ENCODE results near the gene TRABD2B. TPM values are rescaled to one million over a fixed set of nuclear protein-coding genes. Genes with fewer than 3 reads are reported as not detected.

TRABD2B gene
- total and polyA plus RNA-seq, 2 experiments from 2014 or later = not detected

DNA sequence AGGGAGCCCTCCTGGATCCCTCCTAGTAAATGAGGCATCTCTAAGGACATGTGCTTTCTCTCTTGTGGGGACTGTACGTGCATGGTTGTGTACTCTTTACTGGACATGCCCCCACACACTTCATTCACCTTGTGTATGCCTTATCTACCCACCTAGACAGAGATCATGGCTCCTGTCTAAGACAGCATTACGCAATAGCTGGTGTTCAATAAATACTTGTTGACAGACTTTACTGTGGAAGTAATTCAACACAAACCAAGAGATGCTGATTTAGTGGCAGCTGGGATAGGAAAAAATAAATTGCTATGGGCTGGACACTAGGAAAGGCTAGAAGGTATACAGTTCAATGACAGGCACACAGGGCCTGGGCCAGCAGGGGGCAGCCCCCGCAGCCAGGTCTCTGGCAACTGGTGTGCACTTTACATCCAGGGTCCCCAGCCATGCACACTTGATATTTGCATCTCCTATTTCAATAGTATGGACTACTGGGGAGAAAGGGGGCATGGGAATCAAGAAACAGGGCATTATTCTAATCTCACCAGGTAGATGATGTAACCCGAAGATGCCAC, 24.2 kb downstream of the TRABD2B start:
- Histone ChIP-seq H3K36me3 (ENCODE audit: low read depth) (no peaks in the 10 kb centered on the region), H3F3A (ENCODE audit: insufficient read depth) (no peaks in the 10 kb centered on the region), H3K4me2 (ENCODE audit: unreplicated experiment) (no peak overlapping the region), H3K27me3 (replicated peaks; ENCODE audit: insufficient read depth) (no peaks in the 10 kb centered on the region), H3K4me3 (no peak overlapping the region), H2AFZ (no peak overlapping the region), H3K9me2 (ENCODE audit: insufficient read depth) (no peaks in the 10 kb centered on the region), H4K20me1 (ENCODE audit: insufficient read depth) (no peaks in the 10 kb centered on the region), H3K27ac (no peak overlapping the region), H3K4me1 (ENCODE audit: insufficient read depth) (no peaks in the 10 kb centered on the region), H3K79me2 (ENCODE audit: insufficient read depth) (no peaks in the 10 kb centered on the region), H3K9ac (no peak overlapping the region), H3K9me3 (ENCODE audit: low read depth) (no peaks in the 10 kb centered on the region)
- DNase-seq = no peak
- 51% methylated on average over 4 of the region's 4 CpGs for WGBS, 2 experiments (ENCODE audit: low coverage in 1 of 2, low lambda C conversion rate in 2 of 2, missing lambda C conversion rate in 2 of 2)
- in situ Hi-C loops (cut with MboI) = no loop called here
- TF ChIP-seq EZH2phosphoT487 (IDR thresholded peaks at IDR 0.05; ENCODE audit: insufficient read depth, low read depth) (no peak), EZH2 (IDR thresholded peaks at IDR 0.05; ENCODE audit: insufficient read depth, poor library complexity, severe bottlenecking) (no peak)

DNA sequence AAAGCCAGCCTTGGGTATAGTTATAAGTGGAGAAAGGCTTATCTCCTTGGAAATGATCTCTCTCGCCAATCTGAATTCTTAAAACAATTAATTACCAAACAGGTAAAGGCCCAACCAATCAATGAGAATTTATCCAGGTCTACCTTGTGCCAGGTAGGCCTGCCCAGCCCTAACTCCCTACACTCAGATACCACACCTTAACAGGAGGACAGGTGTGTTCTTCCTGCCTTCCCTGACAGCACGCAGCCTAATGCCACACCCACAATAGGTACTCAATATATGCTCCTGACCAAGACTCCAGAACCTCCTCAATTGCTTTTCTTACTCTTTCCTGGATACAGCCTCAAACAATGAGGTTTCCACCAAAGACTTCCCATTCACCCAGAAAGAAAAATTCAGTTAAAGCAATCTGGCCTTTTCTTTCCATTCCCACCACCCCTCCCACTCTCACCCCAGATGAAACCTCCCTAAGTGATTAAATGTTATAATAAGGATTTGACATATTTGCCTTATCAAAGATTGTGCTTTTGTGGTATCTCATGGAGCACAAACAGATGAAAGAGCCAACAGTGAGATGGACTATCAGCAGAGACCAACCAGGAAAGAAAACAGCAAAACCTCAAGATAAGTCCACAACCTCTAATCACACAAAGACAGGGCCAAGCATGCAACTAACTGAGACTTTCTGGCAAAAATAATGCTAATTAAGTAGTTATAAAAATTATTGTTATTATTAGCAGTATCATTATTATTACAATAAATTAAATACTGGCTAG, 25.6 kb downstream of the TRABD2B start:
- H2AFZ ChIP-seq = no peak overlapping the region
- H3K9ac ChIP-seq = no peak overlapping the region
- no peaks in the 10 kb centered on the region for H3K79me2 ChIP-seq (ENCODE audit: insufficient read depth)
- no peaks in the 10 kb centered on the region for H3K36me3 ChIP-seq (ENCODE audit: low read depth)
- H3K4me1 ChIP-seq (ENCODE audit: insufficient read depth) = no peaks in the 10 kb centered on the region
- H3K4me2 ChIP-seq (ENCODE audit: unreplicated experiment) = no peak overlapping the region
- no peak overlapping the region for H3K4me3 ChIP-seq
- no peaks in the 10 kb centered on the region for H3F3A ChIP-seq (ENCODE audit: insufficient read depth)
- DNase-seq = no peak
- H3K27me3 ChIP-seq (replicated peaks; ENCODE audit: insufficient read depth) = no peaks in the 10 kb centered on the region
- no peaks in the 10 kb centered on the region for H3K9me3 ChIP-seq (ENCODE audit: low read depth)
- H3K27ac ChIP-seq = no peak overlapping the region
- in situ Hi-C loops (cut with MboI) = no loop called here
- H4K20me1 ChIP-seq (ENCODE audit: insufficient read depth) = no peaks in the 10 kb centered on the region
- no peaks in the 10 kb centered on the region for H3K9me2 ChIP-seq (ENCODE audit: insufficient read depth)
- WGBS, 2 experiments (ENCODE audit: low coverage in 1 of 2, low lambda C conversion rate in 2 of 2, missing lambda C conversion rate in 2 of 2) = 72 to 88% methylated on average over 2 of the region's 2 CpGs
- no peak for TF ChIP-seq EZH2 (IDR thresholded peaks at IDR 0.05; ENCODE audit: insufficient read depth, poor library complexity, severe bottlenecking)
- no peak for TF ChIP-seq EZH2phosphoT487 (IDR thresholded peaks at IDR 0.05; ENCODE audit: insufficient read depth, low read depth)

DNA sequence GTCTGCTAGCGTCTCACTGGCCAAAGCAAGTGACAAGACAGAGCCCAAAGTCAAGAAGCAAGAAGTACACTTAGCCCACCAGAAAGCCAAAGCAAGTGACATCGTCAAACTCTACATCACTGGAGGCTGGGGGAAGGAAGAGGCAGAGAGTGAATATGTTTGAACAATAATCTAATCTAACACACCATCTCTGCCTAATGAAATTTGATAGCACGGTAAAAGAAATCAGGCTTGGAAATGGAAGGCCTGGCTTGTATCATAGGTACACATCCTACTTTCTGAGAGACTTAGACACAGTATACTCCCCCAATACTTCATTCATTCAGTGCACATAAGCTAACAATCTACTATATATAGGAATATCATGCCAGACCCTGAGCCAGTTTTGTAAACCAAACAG, 26.3 kb downstream of the TRABD2B start:
- no peak for TF ChIP-seq EZH2 (IDR thresholded peaks at IDR 0.05; ENCODE audit: insufficient read depth, poor library complexity, severe bottlenecking)
- no peak for TF ChIP-seq EZH2phosphoT487 (IDR thresholded peaks at IDR 0.05; ENCODE audit: insufficient read depth, low read depth)
- Histone ChIP-seq H3K27me3 (replicated peaks; ENCODE audit: insufficient read depth) (no peaks in the 10 kb centered on the region), H3K4me2 (ENCODE audit: unreplicated experiment) (no peak overlapping the region), H3K4me3 (no peak overlapping the region), H4K20me1 (ENCODE audit: insufficient read depth) (no peaks in the 10 kb centered on the region), H3K4me1 (ENCODE audit: insufficient read depth) (no peaks in the 10 kb centered on the region), H2AFZ (no peak overlapping the region), H3K79me2 (ENCODE audit: insufficient read depth) (no peaks in the 10 kb centered on the region), H3K9ac (no peak overlapping the region), H3K9me3 (ENCODE audit: low read depth) (no peaks in the 10 kb centered on the region), H3K9me2 (ENCODE audit: insufficient read depth) (no peaks in the 10 kb centered on the region), H3F3A (ENCODE audit: insufficient read depth) (no peaks in the 10 kb centered on the region), H3K27ac (no peak overlapping the region), H3K36me3 (ENCODE audit: low read depth) (no peaks in the 10 kb centered on the region)
- DNase-seq = no peak
- in situ Hi-C loops (cut with MboI) = no loop called here
- 58% methylated on average over 3 of the region's 3 CpGs for WGBS, 2 experiments (ENCODE audit: low coverage in 1 of 2, low lambda C conversion rate in 2 of 2, missing lambda C conversion rate in 2 of 2)

DNA sequence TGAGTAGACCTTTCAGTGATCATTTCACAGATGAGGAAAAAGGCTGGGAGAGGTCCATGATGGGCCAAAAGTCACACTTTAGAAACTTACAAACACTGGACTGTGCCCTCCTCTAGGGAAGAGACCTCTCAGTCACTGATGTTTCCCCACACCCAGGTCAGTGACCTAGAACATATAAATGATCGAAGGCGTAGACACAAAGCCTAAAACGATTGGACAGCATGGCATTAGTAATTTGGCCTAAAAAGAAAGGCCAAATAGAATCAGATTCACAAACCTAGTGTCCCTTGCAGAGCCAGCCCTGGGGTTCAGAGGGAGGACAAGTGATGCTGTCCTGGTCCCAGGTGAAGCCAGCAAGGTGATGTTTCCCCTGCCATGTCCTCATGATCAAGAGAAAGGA, 27.7 kb downstream of the TRABD2B start:
- Histone ChIP-seq H2AFZ (no peak overlapping the region), H3K36me3 (ENCODE audit: low read depth) (no peaks in the 10 kb centered on the region), H3K4me1 (ENCODE audit: insufficient read depth) (no peaks in the 10 kb centered on the region), H3K27me3 (replicated peaks; ENCODE audit: insufficient read depth) (no peaks in the 10 kb centered on the region), H3K9ac (no peak overlapping the region), H3K27ac (no peak overlapping the region), H3K9me3 (ENCODE audit: low read depth) (no peaks in the 10 kb centered on the region), H3F3A (ENCODE audit: insufficient read depth) (no peaks in the 10 kb centered on the region), H3K4me2 (ENCODE audit: unreplicated experiment) (no peak overlapping the region), H3K9me2 (ENCODE audit: insufficient read depth) (no peaks in the 10 kb centered on the region), H3K79me2 (ENCODE audit: insufficient read depth) (no peaks in the 10 kb centered on the region), H3K4me3 (no peak overlapping the region), H4K20me1 (ENCODE audit: insufficient read depth) (no peaks in the 10 kb centered on the region)
- 72 to 80% methylated on average over 3 of the region's 3 CpGs for WGBS, 2 experiments (ENCODE audit: low coverage in 1 of 2, low lambda C conversion rate in 2 of 2, missing lambda C conversion rate in 2 of 2)
- no peak for DNase-seq
- no peak for TF ChIP-seq EZH2phosphoT487 (IDR thresholded peaks at IDR 0.05; ENCODE audit: insufficient read depth, low read depth)
- in situ Hi-C loops (cut with MboI) = no loop called here

Measured in GM23248 (cell line).